GM18499 (cell line): Measurements from ENCODE around the gene KCNIP1.

Source experiments
- ATAC-seq: cut with Tn5 transposase; IDR thresholded peaks from one replicate; pipeline ENCODE4 v1.9.1; 2021; ENCODE audit warnings: moderate number of reproducible peaks; ENCODE audit not compliant: insufficient read depth, unreplicated experiment

Gene KCNIP1

DNA sequence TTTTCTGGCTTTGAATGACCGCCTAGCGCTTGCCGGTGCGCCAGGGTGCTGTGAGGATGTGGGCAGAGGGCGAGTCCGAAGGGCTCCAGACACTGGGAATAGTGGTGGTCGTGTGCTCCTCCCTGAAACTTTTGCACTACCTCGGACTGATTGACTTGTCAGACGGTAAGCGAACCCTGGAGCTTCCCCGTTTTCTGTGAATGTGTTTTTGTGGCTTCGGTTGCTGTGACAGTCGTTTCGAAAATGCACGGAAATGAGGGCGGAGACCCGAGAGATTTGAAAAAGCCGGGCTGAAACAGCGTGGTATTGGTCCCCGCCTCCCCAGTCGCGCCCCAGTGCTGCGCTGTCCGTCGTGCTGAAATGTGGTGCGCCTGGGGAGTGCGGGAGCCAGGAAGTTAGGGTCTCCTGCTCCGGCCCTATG lies 177.2 kb downstream of the KCNIP1 start:
- no peak for ATAC-seq

DNA sequence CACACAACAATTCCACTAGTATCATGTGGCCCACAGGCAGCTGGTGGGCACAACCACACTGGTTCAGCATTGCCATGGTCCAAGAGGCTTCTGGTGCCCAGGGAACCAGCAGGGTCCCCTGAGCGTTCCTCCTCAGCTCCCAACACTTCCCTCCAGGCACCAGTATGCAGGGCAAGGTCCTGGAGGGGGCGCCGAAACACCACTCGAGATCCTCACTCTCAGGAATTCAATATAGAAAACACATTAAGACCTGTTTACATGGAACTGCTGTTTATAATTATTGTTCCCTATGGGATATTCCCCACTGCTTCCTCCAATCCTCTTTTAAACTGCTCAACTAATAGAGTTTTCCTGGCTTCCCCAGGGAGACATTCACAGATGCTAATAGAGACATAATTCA lies 187.8 kb downstream of the KCNIP1 start:
- no peak for ATAC-seq

DNA sequence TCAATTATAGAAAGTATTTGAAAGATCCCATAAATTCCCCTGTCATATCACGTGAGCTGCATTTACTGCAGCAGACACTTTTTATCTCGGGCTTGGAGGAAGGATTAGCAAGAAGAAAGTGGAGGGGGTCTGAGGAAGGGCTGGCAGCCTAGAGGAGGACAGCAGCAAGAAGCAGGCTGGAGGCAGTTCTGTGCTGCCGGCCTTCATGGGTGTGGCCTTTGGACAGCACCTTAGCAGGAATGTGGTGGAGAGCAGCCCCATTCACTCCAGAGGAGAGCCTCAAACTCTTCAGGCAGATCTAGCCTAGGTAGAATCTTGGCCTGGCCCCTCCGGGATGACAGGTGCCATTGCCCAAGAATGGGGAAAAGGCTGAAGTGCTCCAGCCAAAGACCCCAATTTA lies 189.9 kb downstream of the KCNIP1 start:
- ATAC-seq, result no peak

DNA sequence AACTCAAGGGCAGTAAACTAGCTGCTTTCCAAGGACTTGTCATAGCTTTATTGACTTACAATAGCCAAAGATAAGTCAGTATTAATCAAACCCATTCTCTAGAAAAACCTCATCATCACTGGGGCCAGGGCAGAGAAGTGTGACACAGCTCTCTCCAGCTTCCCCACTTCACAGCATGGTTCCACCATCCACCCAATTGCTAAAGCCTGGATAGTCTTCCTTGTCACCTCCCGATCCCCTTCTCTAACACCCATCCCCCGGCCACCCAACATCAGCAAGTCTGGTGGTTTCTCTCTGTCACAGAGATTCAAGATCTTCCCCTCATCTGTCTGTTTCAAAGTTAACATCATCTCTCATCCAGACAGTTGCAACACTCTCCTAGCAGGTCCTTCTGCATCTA lies 191.1 kb downstream of the KCNIP1 start:
- ATAC-seq, result no peak

DNA sequence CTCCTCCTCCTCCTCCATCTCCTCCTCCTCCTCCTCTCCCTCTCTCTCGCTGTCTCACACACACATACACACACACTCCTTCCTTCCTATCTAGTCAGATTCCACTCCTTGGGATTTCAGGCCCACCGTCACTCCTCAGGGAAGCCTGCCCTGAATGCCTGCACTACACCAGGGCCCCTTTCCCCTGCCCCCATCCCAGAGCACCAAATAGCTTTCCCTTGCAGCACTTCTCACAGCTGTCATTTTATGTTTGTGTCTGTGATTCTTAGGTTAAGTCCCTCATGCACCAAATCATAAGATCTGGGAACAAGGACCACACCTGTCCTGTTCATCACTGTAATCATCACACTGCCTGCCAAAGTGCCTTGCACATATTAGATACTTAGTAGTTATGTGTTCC lies 193.2 kb downstream of the KCNIP1 start:
- no peak for ATAC-seq

DNA sequence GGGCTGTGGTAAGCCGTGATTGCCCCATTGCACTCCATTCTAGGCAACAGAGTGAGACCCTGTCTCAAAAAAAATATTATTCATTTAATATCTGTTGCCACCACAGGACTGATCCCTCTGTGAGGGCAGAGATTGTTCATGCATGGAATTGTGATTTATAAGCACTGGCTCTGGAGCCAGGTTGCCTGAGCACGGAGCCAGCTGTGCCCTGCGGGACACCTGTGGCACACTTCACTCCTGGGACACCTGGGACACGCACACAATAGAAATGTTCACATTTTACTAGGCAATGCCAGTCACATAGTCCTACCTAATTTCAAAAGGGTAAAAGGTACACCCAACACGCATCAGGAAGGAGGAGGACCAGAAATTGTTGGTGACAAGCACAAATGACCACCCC lies 196.7 kb downstream of the KCNIP1 start:
- ATAC-seq, result no peak

DNA sequence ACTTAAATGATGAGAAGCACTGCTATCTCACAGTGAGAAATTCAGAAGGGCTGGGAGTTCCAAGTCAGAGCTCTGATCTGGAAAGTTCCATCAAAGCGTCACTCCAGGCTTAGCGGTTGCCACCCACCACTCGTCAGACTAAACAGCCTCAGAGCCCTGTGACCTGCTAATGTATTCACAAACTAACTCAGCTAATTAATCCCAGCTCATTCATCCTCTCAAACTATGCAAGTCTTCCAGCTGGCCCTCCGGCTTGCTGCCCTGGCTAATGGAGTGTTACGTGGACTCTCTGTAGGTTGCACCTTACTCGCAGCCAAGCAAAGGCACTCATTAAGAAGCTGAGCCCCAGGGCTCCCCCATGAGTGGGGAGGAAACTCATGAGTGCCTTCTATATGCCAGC lies 197.5 kb downstream of the KCNIP1 start:
- no peak for ATAC-seq

DNA sequence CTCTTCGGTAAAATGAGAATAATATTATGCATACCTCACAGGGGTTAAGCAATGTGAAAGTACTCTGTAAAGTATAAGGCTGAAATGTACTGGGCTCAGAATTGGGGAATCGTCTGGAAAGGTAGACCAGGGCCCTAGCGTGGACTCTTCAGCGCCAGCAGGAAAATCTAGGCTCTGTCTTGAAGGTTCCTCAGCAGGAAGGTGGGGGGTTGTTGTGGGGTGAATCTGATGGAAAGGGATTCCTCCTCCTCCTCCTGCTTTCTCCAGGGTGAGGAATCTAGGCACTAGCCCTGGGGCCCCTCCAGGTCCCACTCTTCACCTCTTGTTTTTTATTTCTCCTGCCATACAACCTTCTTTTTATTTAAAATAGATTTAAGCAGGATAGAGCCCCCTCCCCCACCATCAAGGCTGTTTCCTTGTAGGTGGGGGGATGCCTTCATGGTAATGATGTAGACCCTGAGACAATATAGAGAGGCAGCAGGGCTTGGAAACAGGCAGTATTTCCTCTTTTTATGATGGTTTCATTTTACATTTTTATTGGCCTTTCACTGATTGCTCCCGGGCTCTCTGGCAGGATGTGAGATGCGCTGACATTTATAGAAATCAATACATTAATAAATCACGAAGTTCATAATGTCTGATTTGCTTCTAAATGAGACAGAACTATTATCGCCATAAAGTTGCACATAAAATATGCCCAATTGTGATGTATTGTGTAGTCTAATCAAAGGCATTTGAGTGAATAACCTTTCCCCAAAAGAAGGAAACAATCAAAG lies 200.8 kb downstream of the KCNIP1 start:
- no peak for ATAC-seq

DNA sequence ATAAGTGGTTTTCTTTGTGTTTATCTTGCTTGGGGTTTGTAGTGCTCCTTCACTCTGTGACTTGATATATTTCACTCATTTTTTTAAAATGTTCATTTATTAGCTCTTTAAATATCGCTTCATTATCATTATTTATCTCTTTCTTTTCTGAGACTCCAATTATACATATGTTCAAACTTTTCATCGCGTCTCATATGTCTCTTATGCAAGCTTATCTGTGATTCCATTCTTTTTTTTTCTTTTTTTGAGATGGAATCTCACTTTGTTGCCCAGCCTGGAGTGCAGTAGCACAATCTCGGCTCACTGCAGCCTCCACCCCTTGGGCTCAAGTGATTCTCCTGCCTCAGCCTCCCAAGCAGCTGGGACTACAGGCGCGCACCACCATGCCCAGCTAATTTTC lies 205.8 kb downstream of the KCNIP1 start:
- ATAC-seq, result no peak

DNA sequence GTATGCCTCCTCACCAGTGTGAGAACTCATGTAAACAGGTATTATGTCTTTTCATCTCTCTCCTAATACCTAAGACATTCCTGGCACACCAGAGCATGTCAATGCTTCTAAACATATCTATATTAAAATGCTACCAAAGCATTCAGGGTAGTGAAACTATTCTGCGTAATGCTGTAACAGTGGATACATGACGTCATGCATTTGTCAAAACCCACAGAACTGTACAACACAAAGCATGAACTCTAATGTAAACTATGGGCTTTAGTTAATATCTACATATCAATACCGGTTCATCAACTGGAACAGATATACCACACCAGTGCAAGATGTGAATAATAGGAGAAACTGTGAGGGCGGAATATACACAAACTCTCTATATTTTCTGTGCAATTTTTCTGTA lies 207.5 kb downstream of the KCNIP1 start:
- no peak for ATAC-seq

DNA sequence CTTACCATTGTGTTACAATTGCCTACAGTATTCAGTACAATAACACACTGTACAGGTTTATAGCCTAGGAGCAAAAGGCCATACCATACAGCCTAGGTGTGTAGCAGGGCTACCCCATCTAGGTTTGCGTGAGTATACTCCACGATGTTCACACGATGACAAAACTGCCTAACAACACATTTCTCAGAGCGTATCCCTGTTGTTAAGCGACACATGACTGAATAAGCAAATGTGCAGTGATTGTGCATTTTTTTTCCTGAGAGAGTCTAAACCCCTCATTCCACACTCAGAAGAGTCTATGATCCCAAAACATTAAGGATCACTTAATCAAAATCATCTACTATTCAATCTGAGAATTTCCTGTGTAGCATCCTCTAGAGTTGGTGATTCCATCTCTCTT lies 211.3 kb downstream of the KCNIP1 start:
- ATAC-seq, result no peak

DNA sequence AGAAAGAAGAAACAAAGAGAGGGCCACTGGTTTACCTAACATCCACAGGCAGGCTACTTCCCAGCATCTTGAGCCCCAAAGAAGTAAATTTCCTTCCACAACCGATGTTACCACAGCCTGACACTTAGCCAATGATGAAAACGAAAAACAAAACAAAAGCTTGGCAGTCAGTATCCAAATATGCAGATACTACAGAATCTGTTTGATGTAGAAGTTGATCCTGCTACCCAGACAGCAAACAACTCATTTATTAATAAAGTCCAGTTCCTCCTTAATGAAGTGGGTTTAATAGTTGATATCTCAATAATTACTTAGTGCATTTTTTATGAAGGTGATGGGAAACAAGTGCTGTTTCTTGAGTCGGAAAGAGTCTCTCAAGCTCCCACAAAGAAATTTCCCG lies 212.6 kb downstream of the KCNIP1 start:
- no peak for ATAC-seq

DNA sequence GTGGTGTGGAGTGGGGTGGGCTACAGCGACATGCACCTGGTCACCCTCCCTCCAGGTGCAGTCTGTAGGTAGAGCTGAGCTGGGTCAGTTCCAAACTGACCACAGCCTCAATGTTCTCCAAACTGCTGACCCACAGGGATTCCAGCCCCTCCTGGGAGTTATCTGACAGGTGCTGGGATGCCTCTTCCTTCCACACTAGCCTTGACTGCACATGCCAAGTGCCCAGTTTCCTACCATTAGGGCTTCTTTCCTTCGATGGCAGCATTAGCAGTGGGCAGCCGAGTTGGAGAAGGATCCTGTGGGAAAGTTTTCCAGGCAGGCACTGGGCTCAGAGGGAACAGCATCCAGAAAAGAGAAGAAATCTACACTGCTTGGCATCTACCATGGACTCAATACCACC lies 215.7 kb downstream of the KCNIP1 start:
- ATAC-seq, result no peak

DNA sequence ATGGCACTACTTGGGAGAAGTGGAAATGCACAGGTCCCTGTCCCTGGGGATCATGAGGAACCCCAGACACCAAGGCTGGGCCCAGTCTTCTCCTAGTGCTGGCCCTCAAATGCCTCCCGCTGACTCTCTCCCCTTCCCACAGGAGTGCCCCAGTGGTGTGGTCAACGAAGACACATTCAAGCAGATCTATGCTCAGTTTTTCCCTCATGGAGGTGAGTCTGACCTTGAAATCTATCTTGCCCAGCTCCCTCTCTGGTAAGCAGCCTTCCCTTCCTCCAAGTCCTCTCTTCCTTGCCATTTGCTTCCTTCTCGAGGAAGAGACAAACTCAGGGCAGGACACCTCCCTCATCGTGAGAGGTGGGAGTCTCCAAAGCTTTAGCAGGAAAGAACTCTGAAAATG lies 216.4 kb downstream of the KCNIP1 start:
- no peak for ATAC-seq

DNA sequence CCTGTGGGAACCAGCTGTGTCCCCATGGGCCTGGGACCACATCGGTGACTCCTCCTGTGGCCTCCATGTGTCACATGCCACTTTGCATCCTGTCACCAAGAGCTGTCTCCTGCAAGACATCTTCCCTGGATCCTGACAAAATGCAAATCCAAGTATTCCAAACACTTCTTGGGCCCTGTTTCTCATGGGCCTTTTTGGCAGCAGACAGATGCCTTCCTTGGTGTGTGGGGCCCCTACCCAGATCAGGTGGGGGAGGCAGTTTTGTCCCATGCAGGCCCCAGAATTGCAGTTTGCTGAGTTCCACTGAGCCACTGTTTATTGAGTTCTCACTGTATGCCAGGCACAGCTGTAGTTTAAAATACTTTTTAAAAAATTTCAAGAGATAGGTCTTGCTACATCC lies 217.2 kb downstream of the KCNIP1 start:
- ATAC-seq, result no peak

DNA sequence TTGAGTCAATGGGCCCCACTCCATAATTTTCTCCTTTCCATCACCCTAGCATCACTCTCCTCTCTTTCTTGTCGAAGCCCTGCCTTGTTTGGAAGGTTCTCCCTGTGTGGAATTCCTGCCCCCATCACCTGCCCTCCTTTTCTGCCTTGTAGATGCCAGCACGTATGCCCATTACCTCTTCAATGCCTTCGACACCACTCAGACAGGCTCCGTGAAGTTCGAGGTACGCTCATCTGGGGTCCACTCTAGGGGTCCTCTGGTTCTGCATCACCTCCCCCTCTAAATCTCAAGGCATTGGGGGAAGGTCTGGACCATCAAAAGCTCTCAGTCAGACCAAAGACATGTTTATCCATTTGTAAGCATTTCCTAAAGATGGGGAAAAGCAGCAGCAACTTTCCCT lies 217.9 kb downstream of the KCNIP1 start:
- no peak for ATAC-seq

DNA sequence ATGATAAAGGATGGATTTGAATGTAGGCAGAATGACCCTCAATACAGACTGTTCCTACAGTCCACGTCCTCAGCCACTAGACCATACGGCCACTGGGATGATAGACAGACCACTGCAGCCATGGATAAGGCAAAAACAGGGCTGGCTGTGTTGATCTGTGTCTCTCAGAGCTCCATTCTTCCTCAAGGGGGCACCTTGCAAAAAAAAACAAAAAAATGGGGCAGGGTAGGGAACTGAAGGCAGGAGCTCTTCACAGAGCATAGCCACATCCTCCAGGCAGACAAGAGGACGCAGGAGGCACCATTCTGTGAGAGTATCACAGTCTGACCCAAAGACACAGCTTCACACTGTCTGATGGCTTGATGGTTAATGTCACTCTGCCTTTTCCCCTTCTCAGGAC lies 218.5 kb downstream of the KCNIP1 start:
- ATAC-seq, result no peak

DNA sequence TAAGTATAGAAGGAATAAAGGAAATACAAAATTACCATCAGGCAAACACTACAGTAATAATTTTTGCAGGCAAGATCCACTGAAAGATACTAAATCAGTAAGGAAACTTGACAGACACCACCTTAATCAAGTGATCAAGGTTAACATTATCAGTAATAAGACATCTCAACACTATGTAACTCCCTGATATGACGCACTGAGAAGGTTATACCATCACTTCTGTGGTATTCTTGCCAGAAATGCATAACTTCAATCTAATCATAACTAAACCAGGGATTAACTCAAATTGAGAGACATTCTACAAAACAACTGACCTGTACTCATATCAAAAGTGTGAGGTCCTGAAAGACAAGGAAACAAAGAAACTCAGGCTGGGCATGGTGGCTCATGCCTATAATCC lies 227.2 kb downstream of the KCNIP1 start:
- no peak for ATAC-seq

DNA sequence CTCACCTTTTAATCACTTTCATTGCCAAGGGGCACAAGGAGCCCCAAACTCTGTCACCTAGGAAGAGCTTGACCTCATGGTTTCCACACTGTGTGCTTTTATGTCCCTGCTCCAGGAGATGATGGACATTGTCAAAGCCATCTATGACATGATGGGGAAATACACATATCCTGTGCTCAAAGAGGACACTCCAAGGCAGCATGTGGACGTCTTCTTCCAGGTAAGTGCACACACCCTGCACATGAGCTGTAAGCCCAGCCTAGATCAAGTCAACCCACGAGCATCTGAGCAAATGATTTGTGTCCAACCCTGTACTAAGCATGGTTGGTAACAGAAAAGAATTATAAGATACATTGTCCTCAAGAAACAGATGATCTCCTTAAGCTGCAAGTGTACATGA lies 228.9 kb downstream of the KCNIP1 start:
- ATAC-seq, result no peak

DNA sequence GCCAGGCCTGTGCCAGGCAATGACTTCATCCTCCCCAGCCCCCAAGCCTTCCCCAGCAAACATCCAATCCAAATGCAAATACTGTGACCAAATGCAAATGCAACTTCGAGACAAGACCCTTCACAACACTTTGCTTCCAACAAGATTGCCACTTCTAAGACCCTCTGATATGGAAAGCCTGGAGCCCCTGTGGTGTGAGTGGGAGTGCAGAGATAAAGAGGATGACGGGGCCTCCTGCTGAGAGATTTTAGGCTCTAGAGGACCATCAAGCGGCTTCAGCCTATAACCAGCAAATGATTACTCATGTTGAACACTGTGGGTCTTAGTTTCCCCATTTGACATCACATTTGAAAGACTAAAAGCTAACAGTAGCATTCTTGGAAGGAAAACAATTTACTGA lies 233.1 kb downstream of the KCNIP1 start:
- ATAC-seq, result no peak

DNA sequence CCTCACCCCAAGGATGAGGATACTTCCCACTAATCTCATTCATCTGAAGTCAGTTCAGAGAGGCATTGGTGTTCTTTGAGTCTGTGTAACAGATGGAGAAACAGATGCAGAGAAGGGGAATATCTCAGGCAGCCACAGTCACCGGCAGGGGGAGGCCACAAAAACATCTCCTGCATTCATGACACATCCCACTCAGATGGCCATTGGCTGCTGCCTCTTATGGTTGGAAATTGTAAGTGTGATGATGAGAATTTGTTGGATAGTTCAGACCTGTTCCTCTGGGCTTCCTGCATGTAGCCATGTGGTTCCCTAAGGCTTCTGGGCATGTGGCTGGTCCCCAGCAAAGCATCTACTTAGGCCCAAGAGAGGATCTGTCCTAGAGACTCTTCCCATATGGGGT lies 233.8 kb downstream of the KCNIP1 start:
- no peak for ATAC-seq

DNA sequence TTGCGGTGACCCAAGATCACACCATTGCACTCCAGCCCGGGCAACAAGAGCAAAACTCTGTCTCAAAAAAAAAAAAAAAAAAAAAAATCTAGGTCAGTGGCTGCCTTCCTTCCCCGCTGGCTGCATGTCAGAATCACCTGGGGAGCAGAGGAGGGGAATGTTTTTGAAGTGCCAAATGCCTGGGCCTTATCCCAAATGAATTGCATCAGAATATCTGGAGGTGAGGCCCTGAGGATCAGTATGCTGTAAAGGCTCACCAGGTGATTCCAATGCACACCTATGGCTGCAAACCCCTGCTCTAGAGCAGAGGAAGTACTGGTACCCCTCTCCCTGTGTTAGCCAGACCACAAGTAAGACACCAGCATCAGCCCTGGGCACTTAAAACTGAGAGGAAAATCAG lies 235.0 kb downstream of the KCNIP1 start:
- ATAC-seq, result no peak

DNA sequence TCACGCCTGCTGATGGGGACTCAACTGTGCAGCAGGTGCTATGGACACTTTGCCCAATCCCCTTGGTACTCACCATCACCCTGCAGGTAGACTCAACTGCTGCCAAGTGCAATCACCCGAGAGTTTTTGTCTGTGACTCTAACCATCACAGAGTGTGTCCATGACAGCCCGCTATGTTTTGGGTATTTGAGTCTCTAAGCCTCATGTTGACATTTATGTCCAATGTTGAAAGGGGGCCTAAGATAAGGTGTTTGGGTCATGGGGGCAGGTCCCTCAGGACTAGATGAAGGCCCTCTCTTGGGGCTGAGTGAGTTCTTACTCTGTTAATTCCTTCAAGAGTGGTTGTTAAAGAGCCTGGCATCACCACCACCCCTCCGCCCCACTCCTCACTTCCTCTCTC lies 235.6 kb downstream of the KCNIP1 start:
- no peak for ATAC-seq
